ENCODE data around the gene LDLRAD4.
A peak's percentile ranks its signal among the peaks of the same experiment; 100 is the strongest.

LDLRAD4 gene

GRCh38 chr18:13433685-13434084 is 215.1 kb downstream of the LDLRAD4 start (continued):
- no peak for TF ChIP-seq CSDC2 (CRISPR knock-in tag; IDR thresholded peaks at IDR 0.05)
- no peak for TF ChIP-seq ZNF8 (CRISPR knock-in tag; IDR thresholded peaks at IDR 0.05)
- TF ChIP-seq ARNTL (CRISPR knock-in tag; IDR thresholded peaks at IDR 0.05; ENCODE audit: borderline replicate concordance, low read depth): no peak
- no peak for TF ChIP-seq ZC3H10 (CRISPR knock-in tag; IDR thresholded peaks at IDR 0.05)
- no peak for TF ChIP-seq PPARA (CRISPR knock-in tag; IDR thresholded peaks at IDR 0.05; ENCODE audit: borderline replicate concordance)
- no peak for TF ChIP-seq ISL1 (CRISPR knock-in tag; IDR thresholded peaks at IDR 0.05)
- TF ChIP-seq ESRRG (CRISPR knock-in tag; IDR thresholded peaks at IDR 0.05): no peak
- TF ChIP-seq RARB (CRISPR knock-in tag; IDR thresholded peaks at IDR 0.05): no peak

- no peak for ATAC-seq
Observed at GRCh38 chr18:13434854-13435253, 216.3 kb downstream of the LDLRAD4 start.

GRCh38 chr18:13435586-13436333 is 217.2 kb downstream of the LDLRAD4 start:
- ATAC-seq: peak; percentile 86
- TF ChIP-seq CSRNP3 (CRISPR knock-in tag; IDR thresholded peaks at IDR 0.05) (no peak), RARB (CRISPR knock-in tag; IDR thresholded peaks at IDR 0.05) (no peak), OSR1 (CRISPR knock-in tag; IDR thresholded peaks at IDR 0.05) (no peak), SNAI2 (CRISPR knock-in tag; IDR thresholded peaks at IDR 0.05) (no peak), PATZ1 (CRISPR knock-in tag; IDR thresholded peaks at IDR 0.05; ENCODE audit: borderline replicate concordance) (no peak), ARNTL (CRISPR knock-in tag; IDR thresholded peaks at IDR 0.05; ENCODE audit: borderline replicate concordance, low read depth) (no peak), CREB5 (CRISPR knock-in tag; IDR thresholded peaks at IDR 0.05; ENCODE audit: low read depth) (no peak)

More at GRCh38 chr18:13434854-13435253, 216.3 kb downstream of the LDLRAD4 start:
- no peak for TF ChIP-seq RARB (CRISPR knock-in tag; IDR thresholded peaks at IDR 0.05)
- no peak for TF ChIP-seq CSRNP3 (CRISPR knock-in tag; IDR thresholded peaks at IDR 0.05)
- TF ChIP-seq GLIS3 (CRISPR knock-in tag; IDR thresholded peaks at IDR 0.05): no peak
- no peak for TF ChIP-seq ZNF70 (CRISPR knock-in tag; IDR thresholded peaks at IDR 0.05)
- TF ChIP-seq OSR1 (CRISPR knock-in tag; IDR thresholded peaks at IDR 0.05): no peak
- no peak for TF ChIP-seq CREB5 (CRISPR knock-in tag; IDR thresholded peaks at IDR 0.05; ENCODE audit: low read depth)
- no peak for TF ChIP-seq ESRRG (CRISPR knock-in tag; IDR thresholded peaks at IDR 0.05)
- TF ChIP-seq ZFP30 (CRISPR knock-in tag; IDR thresholded peaks at IDR 0.05): no peak
- no peak for TF ChIP-seq BACH2 (CRISPR knock-in tag; IDR thresholded peaks at IDR 0.05; ENCODE audit: borderline replicate concordance)
- no peak for TF ChIP-seq ZNF8 (CRISPR knock-in tag; IDR thresholded peaks at IDR 0.05)
- no peak for TF ChIP-seq PATZ1 (CRISPR knock-in tag; IDR thresholded peaks at IDR 0.05; ENCODE audit: borderline replicate concordance)
- TF ChIP-seq ARNTL (CRISPR knock-in tag; IDR thresholded peaks at IDR 0.05; ENCODE audit: borderline replicate concordance, low read depth): no peak
- TF ChIP-seq ISL1 (CRISPR knock-in tag; IDR thresholded peaks at IDR 0.05): no peak
- no peak for TF ChIP-seq ZNF565 (CRISPR knock-in tag; conservative IDR thresholded peaks at IDR 0.05; ENCODE audit: low read depth)
- no peak for TF ChIP-seq ZFP3 (CRISPR knock-in tag; IDR thresholded peaks at IDR 0.05)
- no peak for TF ChIP-seq SNAI2 (CRISPR knock-in tag; IDR thresholded peaks at IDR 0.05)

All from SK-N-SH treated with all-trans-retinoic acid at 6 μM for 48 hours (cell line).